SK-N-MC (cell line): ENCODE measurements around the gene RIBC1.

Experiments used
- DNase-seq: peaks from one replicate; pipeline ENCODE4 v3.0.0-alpha.2; 2011; ENCODE audit warnings: low read depth, low spot score
- H3K27ac ChIP-seq: fragments of 200-600 bp; sonication (generic); 2 replicates; pipeline ENCODE4 v1.5.1; 2016; ENCODE audit warnings: mixed run types
- H3K36me3 ChIP-seq: fragments of 200-600 bp; sonication (generic); 2 replicates; pipeline ENCODE4 v1.6.1; 2017; ENCODE audit warnings: antibody characterized with exemption, low read length, mixed read lengths; ENCODE audit not compliant: insufficient read depth
- H3K4me3 ChIP-seq: fragments of 200-600 bp; sonication (generic); 2 replicates; pipeline ENCODE4 v1.5.1; 2016
- H3K9ac ChIP-seq: fragments of 200-600 bp; sonication (generic); 2 replicates; pipeline ENCODE4 v1.8.0; 2017; ENCODE audit warnings: mixed run types, mixed read lengths; ENCODE audit not compliant: insufficient read length
- H3K9me3 ChIP-seq: fragments of 200-600 bp; sonication (generic); 2 replicates; pipeline ENCODE4 v1.6.1; 2017; ENCODE audit warnings: low read depth, mild to moderate bottlenecking, antibody characterized with exemption, low read length, moderate library complexity, mixed read lengths
- EZH2 ChIP-seq: fragments of 200-600 bp; sonication (generic); IDR thresholded peaks from one replicate; pipeline ENCODE4 v1.6.1; 2017; ENCODE audit warnings: antibody characterized with exemption
- FOXP2 ChIP-seq: optimal IDR thresholded peaks from 2 replicates; pipeline ENCODE3; 2011; ENCODE audit warnings: mild to moderate bottlenecking, moderate library complexity; ENCODE audit not compliant: insufficient read depth; ENCODE audit errors: extremely low read length, control extremely low read depth
- POLR2AphosphoS5 ChIP-seq: IDR thresholded peaks from 2 replicates; pipeline ENCODE4 v1.6.1; 2012; ENCODE audit warnings: mild to moderate bottlenecking, low read depth, low read length, borderline replicate concordance

RIBC1 gene

DNA sequence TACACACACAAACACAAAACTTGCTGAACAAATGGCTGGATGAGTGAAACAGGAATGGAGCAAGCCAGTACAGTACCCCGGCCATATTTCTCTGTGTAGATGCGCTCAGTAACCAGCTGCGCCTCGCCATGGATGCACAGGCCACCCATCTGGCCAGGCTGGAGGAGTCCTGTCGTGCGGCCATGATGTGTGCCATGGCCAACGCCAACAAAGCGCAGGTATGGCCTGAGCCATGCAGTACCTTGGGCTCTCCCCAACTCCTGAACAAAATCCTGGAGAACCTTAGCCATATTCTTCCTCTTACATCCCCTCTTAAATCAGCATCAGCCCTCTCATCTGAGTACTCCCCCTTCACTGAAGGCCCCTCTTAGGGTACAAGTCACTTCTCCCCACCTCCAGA, 7.1 kb downstream of the RIBC1 start:
- no peak for DNase-seq
- no peaks in the 10 kb centered on the region for H3K9me3 ChIP-seq
- no peak overlapping the region for H3K27ac ChIP-seq
- TF ChIP-seq POLR2AphosphoS5 = no peak
- TF ChIP-seq FOXP2 = no peak
- no peak for TF ChIP-seq EZH2
- no peak overlapping the region for H3K4me3 ChIP-seq
- H3K9ac ChIP-seq = no peak overlapping the region
- no peaks in the 10 kb centered on the region; the same call in 1 of the 2 replicates for H3K36me3 ChIP-seq

DNA sequence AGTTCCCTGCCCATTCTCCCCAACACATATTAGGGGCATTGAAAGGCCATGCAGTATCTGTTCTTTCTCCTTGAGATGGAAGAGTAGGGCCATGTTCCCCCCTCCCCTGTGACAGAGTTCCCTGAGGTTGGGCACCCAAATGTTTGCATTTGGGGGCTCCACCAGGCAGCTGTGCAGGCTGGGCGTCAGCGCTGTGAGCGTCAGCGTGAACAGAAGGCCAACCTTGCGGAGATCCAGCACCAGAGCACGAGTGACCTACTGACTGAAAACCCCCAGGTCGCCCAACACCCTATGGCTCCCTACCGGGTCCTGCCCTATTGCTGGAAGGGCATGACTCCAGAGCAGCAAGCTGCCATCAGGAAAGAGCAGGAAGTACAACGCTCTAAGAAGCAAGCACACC, 7.6 kb downstream of the RIBC1 start:
- no peak for TF ChIP-seq EZH2
- no peak for TF ChIP-seq POLR2AphosphoS5
- no peak for TF ChIP-seq FOXP2
- no peak overlapping the region for H3K4me3 ChIP-seq
- DNase-seq = no peak
- H3K9ac ChIP-seq = no peak overlapping the region
- H3K9me3 ChIP-seq = no peaks in the 10 kb centered on the region
- no peaks in the 10 kb centered on the region; the same call in 1 of the 2 replicates for H3K36me3 ChIP-seq
- no peak overlapping the region for H3K27ac ChIP-seq

DNA sequence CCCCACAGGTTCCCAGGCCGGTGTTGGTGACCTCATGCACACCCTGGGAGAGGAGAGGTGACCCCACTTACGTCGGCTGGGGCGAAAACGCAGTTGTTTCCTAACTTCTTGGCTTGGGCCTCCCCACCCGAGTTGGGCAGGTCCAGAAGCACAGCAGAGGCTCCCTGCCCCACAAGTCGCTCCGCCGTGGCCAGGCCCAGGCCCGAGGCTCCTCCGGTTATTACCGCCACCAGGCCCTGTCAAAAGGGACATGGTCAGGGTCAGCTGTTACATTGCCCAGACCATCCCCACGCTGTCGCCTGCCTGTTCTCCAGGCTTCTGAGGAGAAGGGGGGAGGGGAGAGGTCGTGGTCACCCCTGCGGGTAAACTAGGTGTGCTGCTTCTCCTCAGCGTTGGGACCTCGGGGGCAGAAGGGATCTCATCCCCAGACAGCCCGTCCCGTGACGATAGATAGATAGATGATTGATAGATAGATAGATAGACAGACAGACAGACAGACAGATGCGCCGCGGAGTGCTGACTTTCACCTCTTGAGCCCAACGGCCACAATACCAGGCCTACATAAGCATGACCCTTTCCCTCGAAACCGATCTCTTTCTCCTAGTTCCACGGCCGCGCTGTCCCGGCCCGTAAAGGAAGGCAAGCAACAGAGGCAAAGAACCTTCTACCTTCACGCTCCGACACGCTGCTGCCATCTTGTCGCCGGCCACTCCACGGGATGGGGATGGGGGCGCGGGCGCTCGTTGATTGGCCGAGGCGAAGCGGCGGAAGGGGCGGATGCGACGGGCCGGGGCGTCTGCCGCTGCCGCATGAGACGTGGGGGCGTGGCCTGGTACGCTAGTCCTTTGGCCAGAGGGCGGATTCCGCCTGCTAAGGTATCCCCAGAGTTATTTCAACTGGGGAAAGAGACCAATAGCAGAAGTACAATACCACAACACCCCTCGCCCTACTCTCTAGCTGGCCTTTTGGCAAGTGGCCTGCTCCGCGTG, 11.3 kb downstream of the RIBC1 start, which contains the start of gene HSD17B10:
HSD17B10 (minus strand) TSS at position 720 of the 989 bp plus-strand sequence; CDS start at position 695, 25 bp downstream.
- peak within 1 kb of the TSS; percentile 77 for H3K4me3 ChIP-seq
- peak; percentile 78; the same call in 1 of the 2 replicates for TF ChIP-seq POLR2AphosphoS5
- no peak for TF ChIP-seq FOXP2
- DNase-seq = no peak
- H3K9me3 ChIP-seq = no peaks in the 10 kb centered on the region
- no peaks in the 10 kb centered on the region; the same call in 1 of the 2 replicates for H3K36me3 ChIP-seq
- H3K9ac ChIP-seq = peak within 1 kb of the TSS; percentile 75
- no peak within 1 kb of the TSS for H3K27ac ChIP-seq

DNA sequence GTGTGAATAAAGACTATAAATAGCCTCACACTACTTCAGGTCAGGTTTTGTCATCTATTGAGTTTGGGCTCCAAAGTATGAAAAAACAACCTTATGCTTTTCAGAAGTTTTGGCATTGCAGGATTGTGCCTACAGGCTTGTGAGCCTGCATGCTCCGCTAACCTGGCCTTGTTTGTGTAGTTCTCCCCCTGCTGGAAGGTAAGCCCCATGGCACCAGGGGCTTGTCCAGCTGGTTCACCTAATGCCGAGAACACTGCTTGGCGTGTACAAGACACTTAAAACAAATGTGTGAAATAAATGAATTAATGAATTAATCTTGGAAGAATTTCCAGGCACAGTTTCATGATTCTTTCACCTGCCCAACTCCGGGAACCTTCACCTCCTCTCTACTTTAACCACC, 13.3 kb downstream of the RIBC1 start:
- TF ChIP-seq POLR2AphosphoS5 (no peak), FOXP2 (no peak), EZH2 (no peak)
- H3K36me3 ChIP-seq = no peaks in the 10 kb centered on the region; the same call in 1 of the 2 replicates
- no peak overlapping the region for H3K4me3 ChIP-seq
- no peak for DNase-seq
- H3K9ac ChIP-seq = no peak overlapping the region
- H3K9me3 ChIP-seq = no peaks in the 10 kb centered on the region
- no peak overlapping the region for H3K27ac ChIP-seq

DNA sequence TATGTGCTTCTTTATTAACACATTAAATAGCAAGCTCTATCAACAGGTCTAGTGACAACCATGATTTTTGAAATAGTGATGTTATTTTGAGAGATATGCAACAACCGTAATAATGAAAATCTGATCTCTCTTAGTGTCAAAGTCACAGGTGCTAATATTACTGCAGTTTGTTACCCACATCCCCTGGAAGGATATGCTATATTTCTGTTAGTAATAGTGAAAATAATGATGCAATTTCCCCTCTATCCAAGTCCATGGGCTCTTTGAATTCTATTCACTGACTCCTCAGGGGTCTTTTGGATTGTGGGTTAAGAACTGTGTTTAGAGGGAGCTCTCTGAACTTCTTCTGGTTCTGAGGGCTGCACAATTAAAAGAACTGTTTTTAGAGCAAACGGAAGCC, 14.5 kb downstream of the RIBC1 start:
- no peak for TF ChIP-seq FOXP2
- no peak for TF ChIP-seq POLR2AphosphoS5
- no peak for TF ChIP-seq EZH2
- Histone ChIP-seq H3K9me3 (no peaks in the 10 kb centered on the region), H3K36me3 (no peaks in the 10 kb centered on the region; the same call in 1 of the 2 replicates), H3K4me3 (no peak overlapping the region), H3K27ac (no peak overlapping the region), H3K9ac (no peak overlapping the region)
- no peak for DNase-seq

DNA sequence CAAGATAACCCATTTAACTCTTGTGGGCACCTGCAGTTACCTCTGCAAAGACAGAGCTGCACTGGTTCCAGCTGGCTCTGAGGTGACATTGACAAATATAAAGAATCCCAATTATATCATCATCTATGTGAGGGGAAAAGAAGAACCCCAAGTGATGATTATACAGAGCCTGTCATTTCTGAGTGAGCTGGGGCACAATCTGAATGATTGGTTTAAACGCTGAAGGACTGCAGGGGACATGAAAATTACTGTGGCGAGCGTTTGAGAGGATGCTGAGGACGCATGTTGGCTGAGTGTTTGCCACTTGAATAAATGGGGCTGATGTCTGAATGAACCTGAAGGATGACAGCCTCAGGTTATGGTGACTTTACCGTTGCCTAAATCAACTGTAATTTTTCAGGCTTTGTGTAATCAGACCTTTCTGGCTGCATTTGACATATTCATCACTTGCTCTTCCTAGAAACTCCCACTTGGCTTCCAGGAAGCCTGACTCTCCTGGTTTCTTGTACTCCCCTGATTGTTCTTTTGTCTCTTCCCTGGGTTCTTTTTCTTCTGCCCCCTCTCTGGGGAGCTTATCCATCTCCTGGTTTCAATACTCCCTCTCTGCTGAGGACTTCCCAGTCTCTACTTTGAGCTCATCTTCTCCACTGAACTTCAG, 15.6 kb downstream of the RIBC1 start:
- TF ChIP-seq POLR2AphosphoS5 (no peak), FOXP2 (no peak), EZH2 (no peak)
- Histone ChIP-seq H3K27ac (no peak overlapping the region), H3K9me3 (no peaks in the 10 kb centered on the region), H3K4me3 (no peak overlapping the region), H3K9ac (no peak overlapping the region), H3K36me3 (no peaks in the 10 kb centered on the region)
- DNase-seq = no peak

DNA sequence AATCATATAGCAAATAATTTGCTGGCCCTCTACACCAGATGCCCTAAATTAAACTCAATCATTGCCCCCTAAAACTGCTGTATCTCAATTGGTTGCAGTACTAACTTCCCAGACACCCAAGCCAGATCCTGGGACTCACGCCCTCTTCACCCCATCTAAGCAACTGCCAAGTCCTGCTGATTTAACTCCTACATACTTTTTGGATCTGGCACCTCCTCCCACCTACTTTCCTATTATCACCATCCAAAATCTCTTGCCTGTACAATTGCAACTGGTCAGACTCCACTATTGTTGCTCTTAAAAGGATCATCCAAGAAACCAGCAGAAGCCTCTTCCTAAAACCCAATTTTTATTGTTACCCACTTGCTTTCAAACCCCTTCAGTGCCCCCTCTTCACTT, 16.2 kb downstream of the RIBC1 start:
- H3K36me3 ChIP-seq = no peaks in the 10 kb centered on the region
- no peaks in the 10 kb centered on the region for H3K9me3 ChIP-seq
- no peak for DNase-seq
- H3K27ac ChIP-seq = no peak overlapping the region
- H3K4me3 ChIP-seq = no peak overlapping the region
- TF ChIP-seq FOXP2 (no peak), POLR2AphosphoS5 (no peak), EZH2 (no peak)
- no peak overlapping the region for H3K9ac ChIP-seq

DNA sequence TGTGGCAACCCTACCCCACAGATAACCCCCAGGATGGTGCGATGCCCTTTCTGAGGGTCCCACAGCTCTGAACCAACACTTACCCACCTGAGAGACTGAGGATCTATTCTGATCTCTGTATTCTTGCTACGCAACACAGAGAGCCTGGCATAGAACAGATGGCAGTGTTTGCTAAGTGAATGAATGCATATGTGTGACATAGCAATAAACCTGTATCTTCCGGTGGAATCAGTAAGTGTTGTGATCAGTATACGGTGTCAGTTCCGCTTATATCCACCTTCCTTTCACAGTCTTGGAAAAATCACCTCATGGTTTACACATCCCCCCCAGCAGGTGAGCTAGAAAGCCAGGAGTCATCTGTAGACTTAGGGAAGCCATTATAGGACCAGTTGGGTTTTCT, 17.4 kb downstream of the RIBC1 start:
- Histone ChIP-seq H3K4me3 (no peak overlapping the region), H3K27ac (no peak overlapping the region), H3K36me3 (no peaks in the 10 kb centered on the region), H3K9me3 (no peaks in the 10 kb centered on the region), H3K9ac (no peak overlapping the region)
- TF ChIP-seq EZH2 = no peak
- TF ChIP-seq POLR2AphosphoS5 = no peak
- no peak for TF ChIP-seq FOXP2
- no peak for DNase-seq
